Measurements from ENCODE around the gene CDH23. TPM values are rescaled to one million over a fixed set of nuclear protein-coding genes. Genes with fewer than 3 reads are reported as not detected.

CDH23 gene
- total RNA-seq, 1 experiment from 2014 or later = 2.9 TPM

DNA sequence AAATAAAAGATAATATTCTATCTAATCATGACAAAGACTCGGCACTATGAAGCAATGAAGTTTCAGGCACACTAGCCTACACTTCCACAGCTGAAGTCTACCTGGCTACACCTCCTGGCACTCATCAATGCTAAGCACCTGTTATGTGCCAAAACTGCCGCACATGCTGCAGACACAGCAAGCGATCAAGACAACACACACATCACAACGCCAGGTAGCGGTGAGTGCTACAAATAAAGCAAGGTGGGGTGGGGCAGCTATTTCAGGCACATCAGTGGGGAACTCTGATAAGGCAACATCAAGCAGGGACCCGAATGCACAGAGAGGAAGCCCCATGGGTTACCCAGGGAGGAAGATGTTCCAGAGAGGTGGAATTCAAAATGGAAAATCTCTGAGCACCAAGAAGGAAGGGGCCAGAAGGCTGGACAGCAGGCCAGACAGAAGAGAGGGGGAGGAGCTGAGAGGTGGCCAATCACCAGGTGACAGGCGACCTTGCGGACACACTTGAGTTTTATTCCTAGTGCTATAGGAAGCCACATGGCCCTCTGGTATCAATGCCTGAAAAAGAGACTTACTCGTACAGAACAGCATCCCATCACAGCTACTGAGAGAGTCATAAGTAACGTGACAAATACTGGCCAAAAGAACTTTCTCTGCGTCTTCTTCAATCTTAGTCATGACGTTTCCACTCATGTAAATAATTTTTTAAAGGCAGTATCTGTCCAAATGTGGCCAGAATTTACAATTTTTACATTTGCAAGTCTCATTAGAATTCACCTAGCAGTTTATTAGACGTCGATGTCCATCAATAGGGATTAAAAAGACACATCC is 446.4 kb downstream of the CDH23 start:
- DNase-seq (ENCODE audit: low spot score) = no peak
- ATAC-seq = peak; percentile 21
- H3K4me1 Mint-ChIP-seq = peaks cover 53% of the 10 kb centered on the region
- TF ChIP-seq, protein P1, sequence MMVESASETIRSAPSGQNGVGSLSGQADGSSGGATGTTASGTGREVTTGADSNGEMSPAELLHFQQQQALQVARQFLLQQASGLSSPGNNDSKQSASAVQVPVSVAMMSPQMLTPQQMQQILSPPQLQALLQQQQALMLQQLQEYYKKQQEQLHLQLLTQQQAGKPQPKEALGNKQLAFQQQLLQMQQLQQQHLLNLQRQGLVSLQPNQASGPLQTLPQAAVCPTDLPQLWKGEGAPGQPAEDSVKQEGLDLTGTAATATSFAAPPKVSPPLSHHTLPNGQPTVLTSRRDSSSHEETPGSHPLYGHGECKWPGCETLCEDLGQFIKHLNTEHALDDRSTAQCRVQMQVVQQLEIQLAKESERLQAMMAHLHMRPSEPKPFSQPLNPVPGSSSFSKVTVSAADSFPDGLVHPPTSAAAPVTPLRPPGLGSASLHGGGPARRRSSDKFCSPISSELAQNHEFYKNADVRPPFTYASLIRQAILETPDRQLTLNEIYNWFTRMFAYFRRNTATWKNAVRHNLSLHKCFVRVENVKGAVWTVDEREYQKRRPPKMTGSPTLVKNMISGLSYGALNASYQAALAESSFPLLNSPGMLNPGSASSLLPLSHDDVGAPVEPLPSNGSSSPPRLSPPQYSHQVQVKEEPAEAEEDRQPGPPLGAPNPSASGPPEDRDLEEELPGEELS (CRISPR knock-in tag; IDR thresholded peaks at IDR 0.05) = no peak
- TF ChIP-seq, protein P2, sequence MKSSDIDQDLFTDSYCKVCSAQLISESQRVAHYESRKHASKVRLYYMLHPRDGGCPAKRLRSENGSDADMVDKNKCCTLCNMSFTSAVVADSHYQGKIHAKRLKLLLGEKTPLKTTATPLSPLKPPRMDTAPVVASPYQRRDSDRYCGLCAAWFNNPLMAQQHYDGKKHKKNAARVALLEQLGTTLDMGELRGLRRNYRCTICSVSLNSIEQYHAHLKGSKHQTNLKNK (CRISPR knock-in tag; IDR thresholded peaks at IDR 0.05) = no peak
- no peak for TF ChIP-seq MYBL2 (CRISPR knock-in tag; IDR thresholded peaks at IDR 0.05)
- no peak for TF ChIP-seq MXD4 (CRISPR knock-in tag; IDR thresholded peaks at IDR 0.05; ENCODE audit: borderline replicate concordance)
- TF ChIP-seq ELF4 (CRISPR knock-in tag; IDR thresholded peaks at IDR 0.05; ENCODE audit: low read depth) = no peak
- TF ChIP-seq, protein P3, sequence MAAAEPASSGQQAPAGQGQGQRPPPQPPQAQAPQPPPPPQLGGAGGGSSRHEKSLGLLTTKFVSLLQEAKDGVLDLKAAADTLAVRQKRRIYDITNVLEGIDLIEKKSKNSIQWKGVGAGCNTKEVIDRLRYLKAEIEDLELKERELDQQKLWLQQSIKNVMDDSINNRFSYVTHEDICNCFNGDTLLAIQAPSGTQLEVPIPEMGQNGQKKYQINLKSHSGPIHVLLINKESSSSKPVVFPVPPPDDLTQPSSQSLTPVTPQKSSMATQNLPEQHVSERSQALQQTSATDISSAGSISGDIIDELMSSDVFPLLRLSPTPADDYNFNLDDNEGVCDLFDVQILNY (CRISPR knock-in tag; IDR thresholded peaks at IDR 0.05) = no peak
- TF ChIP-seq JUN (CRISPR knock-in tag; IDR thresholded peaks at IDR 0.05) = no peak
- TF ChIP-seq IRF2 (CRISPR knock-in tag; IDR thresholded peaks at IDR 0.05; ENCODE audit: borderline replicate concordance, low read depth) = no peak
- CTCF ChIA-PET = interaction anchor here (9.7 kb wide), 1 partner anchor 53 kb away, joined by 133 read pairs; no protein-coding TSS in a partner anchor
- H3K27ac Mint-ChIP-seq = peak overlapping the region; percentile 1; the same call in 1 of the 2 replicates
- H3K4me3 Mint-ChIP-seq = no peak overlapping the region
- POLR2A ChIA-PET = no interaction called here
- no peaks in the 10 kb centered on the region for H3K27me3 Mint-ChIP-seq (ENCODE audit: low read depth)
- no peaks in the 10 kb centered on the region for H3K9me3 Mint-ChIP-seq
- H3K36me3 Mint-ChIP-seq = peaks cover 2% of the 10 kb centered on the region; the same call in 1 of the 2 replicates

DNA sequence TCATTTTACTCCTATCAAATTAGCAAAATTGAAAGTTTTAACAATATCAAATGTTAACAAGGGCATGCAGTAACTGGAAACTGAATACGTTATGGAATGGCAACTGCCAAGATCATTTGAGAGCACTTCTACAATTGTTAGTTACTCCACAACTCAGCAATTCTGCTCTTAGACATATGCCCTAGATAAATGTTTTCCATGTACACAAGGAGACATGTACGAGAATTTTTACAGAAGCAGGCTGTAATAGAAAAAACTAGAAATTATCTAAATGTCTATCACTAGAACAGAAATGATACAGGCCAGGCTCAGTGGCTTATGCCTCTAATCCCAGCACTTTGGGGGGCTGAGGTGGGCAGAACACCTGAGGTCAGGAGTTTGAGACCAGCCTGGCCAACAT is 447.4 kb downstream of the CDH23 start:
- H3K4me1 Mint-ChIP-seq = peaks cover 54% of the 10 kb centered on the region
- H3K27me3 Mint-ChIP-seq (ENCODE audit: low read depth) = no peaks in the 10 kb centered on the region
- CTCF ChIA-PET = no interaction called here
- no peak overlapping the region for H3K27ac Mint-ChIP-seq
- DNase-seq (ENCODE audit: low spot score) (no peak), ATAC-seq (no peak)
- H3K36me3 Mint-ChIP-seq = peaks cover 2% of the 10 kb centered on the region; the same call in 1 of the 2 replicates
- no peak overlapping the region for H3K4me3 Mint-ChIP-seq
- POLR2A ChIA-PET = no interaction called here
- no peaks in the 10 kb centered on the region for H3K9me3 Mint-ChIP-seq
- TF ChIP-seq, protein P4, sequence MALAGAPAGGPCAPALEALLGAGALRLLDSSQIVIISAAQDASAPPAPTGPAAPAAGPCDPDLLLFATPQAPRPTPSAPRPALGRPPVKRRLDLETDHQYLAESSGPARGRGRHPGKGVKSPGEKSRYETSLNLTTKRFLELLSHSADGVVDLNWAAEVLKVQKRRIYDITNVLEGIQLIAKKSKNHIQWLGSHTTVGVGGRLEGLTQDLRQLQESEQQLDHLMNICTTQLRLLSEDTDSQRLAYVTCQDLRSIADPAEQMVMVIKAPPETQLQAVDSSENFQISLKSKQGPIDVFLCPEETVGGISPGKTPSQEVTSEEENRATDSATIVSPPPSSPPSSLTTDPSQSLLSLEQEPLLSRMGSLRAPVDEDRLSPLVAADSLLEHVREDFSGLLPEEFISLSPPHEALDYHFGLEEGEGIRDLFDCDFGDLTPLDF (CRISPR knock-in tag; IDR thresholded peaks at IDR 0.05) = no peak
- TF ChIP-seq, protein P5, sequence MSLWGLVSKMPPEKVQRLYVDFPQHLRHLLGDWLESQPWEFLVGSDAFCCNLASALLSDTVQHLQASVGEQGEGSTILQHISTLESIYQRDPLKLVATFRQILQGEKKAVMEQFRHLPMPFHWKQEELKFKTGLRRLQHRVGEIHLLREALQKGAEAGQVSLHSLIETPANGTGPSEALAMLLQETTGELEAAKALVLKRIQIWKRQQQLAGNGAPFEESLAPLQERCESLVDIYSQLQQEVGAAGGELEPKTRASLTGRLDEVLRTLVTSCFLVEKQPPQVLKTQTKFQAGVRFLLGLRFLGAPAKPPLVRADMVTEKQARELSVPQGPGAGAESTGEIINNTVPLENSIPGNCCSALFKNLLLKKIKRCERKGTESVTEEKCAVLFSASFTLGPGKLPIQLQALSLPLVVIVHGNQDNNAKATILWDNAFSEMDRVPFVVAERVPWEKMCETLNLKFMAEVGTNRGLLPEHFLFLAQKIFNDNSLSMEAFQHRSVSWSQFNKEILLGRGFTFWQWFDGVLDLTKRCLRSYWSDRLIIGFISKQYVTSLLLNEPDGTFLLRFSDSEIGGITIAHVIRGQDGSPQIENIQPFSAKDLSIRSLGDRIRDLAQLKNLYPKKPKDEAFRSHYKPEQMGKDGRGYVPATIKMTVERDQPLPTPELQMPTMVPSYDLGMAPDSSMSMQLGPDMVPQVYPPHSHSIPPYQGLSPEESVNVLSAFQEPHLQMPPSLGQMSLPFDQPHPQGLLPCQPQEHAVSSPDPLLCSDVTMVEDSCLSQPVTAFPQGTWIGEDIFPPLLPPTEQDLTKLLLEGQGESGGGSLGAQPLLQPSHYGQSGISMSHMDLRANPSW (CRISPR knock-in tag; conservative IDR thresholded peaks at IDR 0.05; ENCODE audit: low read depth) = no peak
- TF ChIP-seq TP53 (CRISPR knock-in tag; IDR thresholded peaks at IDR 0.05) = no peak
- TF ChIP-seq, protein P1 (CRISPR knock-in tag; IDR thresholded peaks at IDR 0.05) = no peak
- no peak for TF ChIP-seq SOX15 (CRISPR knock-in tag; IDR thresholded peaks at IDR 0.05)
- no peak for TF ChIP-seq GRHL2 (CRISPR knock-in tag; IDR thresholded peaks at IDR 0.05; ENCODE audit: insufficient replicate concordance, severe bottlenecking)
- no peak for TF ChIP-seq SP1 (CRISPR knock-in tag; conservative IDR thresholded peaks at IDR 0.05)
- TF ChIP-seq, protein P6, sequence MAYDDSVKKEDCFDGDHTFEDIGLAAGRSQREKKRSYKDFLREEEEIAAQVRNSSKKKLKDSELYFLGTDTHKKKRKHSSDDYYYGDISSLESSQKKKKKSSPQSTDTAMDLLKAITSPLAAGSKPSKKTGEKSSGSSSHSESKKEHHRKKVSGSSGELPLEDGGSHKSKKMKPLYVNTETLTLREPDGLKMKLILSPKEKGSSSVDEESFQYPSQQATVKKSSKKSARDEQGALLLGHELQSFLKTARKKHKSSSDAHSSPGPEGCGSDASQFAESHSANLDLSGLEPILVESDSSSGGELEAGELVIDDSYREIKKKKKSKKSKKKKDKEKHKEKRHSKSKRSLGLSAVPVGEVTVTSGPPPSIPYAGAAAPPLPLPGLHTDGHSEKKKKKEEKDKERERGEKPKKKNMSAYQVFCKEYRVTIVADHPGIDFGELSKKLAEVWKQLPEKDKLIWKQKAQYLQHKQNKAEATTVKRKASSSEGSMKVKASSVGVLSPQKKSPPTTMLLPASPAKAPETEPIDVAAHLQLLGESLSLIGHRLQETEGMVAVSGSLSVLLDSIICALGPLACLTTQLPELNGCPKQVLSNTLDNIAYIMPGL (CRISPR knock-in tag; IDR thresholded peaks at IDR 0.05) = no peak
- TF ChIP-seq ZNF671 (CRISPR knock-in tag; IDR thresholded peaks at IDR 0.05) = no peak
- TF ChIP-seq FOXJ3 (CRISPR knock-in tag; IDR thresholded peaks at IDR 0.05; ENCODE audit: borderline replicate concordance) = no peak
- TF ChIP-seq ZNF232 (CRISPR knock-in tag; IDR thresholded peaks at IDR 0.05) = no peak
- no peak for TF ChIP-seq JAZF1 (CRISPR knock-in tag; IDR thresholded peaks at IDR 0.05)
- TF ChIP-seq TCF7 (CRISPR knock-in tag; IDR thresholded peaks at IDR 0.05; ENCODE audit: low read depth) = no peak
- TF ChIP-seq, protein P7, sequence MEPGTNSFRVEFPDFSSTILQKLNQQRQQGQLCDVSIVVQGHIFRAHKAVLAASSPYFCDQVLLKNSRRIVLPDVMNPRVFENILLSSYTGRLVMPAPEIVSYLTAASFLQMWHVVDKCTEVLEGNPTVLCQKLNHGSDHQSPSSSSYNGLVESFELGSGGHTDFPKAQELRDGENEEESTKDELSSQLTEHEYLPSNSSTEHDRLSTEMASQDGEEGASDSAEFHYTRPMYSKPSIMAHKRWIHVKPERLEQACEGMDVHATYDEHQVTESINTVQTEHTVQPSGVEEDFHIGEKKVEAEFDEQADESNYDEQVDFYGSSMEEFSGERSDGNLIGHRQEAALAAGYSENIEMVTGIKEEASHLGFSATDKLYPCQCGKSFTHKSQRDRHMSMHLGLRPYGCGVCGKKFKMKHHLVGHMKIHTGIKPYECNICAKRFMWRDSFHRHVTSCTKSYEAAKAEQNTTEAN (CRISPR knock-in tag; IDR thresholded peaks at IDR 0.05) = no peak

Measured in WTC11 (cell line).